Activated CD4-positive, CD25-positive, alpha-beta regulatory T cell treated with anti-CD3 and anti-CD28 coated beads, Interleukin-2, amount 50 U/mL, for 16 hours (primary cell): ENCODE results near the gene ADARB1.
"Not testable (repeated sequence)": the region's sequence is repeated elsewhere in the genome, so short reads cannot be mapped to it uniquely, and the experiment has no call there.

Source experiments
- DNase-seq: peaks from one replicate; pipeline ENCODE4 v3.0.0-alpha.2; 2020; ENCODE audit warnings: low read depth, low spot score

ADARB1 gene

GRCh38 chr21:45134279-45135076 lies 60.1 kb downstream of the ADARB1 start:
- no peak for DNase-seq

- no peak for DNase-seq
Observed at GRCh38 chr21:45135122-45135521, 60.7 kb downstream of the ADARB1 start.

GRCh38 chr21:45135868-45136267 lies 61.5 kb downstream of the ADARB1 start:
- DNase-seq: no peak

- DNase-seq: no peak
Observed at GRCh38 chr21:45136500-45136899, 62.1 kb downstream of the ADARB1 start.

GRCh38 chr21:45136927-45137611 lies 62.7 kb downstream of the ADARB1 start:
- DNase-seq: no peak

GRCh38 chr21:45137612-45137937 lies 63.2 kb downstream of the ADARB1 start:
- no peak for DNase-seq

GRCh38 chr21:45138199-45139002 lies 64.0 kb downstream of the ADARB1 start:
- DNase-seq: peak; percentile 50

- not testable (repeated sequence) for DNase-seq
Observed at GRCh38 chr21:45139003-45139360, 64.6 kb downstream of the ADARB1 start.

GRCh38 chr21:45139473-45139872 lies 65.1 kb downstream of the ADARB1 start:
- no peak for DNase-seq

- DNase-seq: no peak
Observed at GRCh38 chr21:45140346-45140940, 66.1 kb downstream of the ADARB1 start.

- not testable (repeated sequence) for DNase-seq
Observed at GRCh38 chr21:45140944-45141343, 66.6 kb downstream of the ADARB1 start.

- no peak for DNase-seq
Observed at GRCh38 chr21:45141507-45141906, 67.1 kb downstream of the ADARB1 start.

GRCh38 chr21:45142469-45143308 lies 68.3 kb downstream of the ADARB1 start:
- DNase-seq: no peak

GRCh38 chr21:45143855-45144254 lies 69.5 kb downstream of the ADARB1 start:
- no peak for DNase-seq

- no peak for DNase-seq
Observed at GRCh38 chr21:45145146-45145545, 70.8 kb downstream of the ADARB1 start.

- not testable (repeated sequence) for DNase-seq
Observed at GRCh38 chr21:45145846-45146245, 71.5 kb downstream of the ADARB1 start.

- DNase-seq: no peak
Observed at GRCh38 chr21:45146306-45146705, 71.9 kb downstream of the ADARB1 start.

- DNase-seq: no peak
Observed at GRCh38 chr21:45146801-45147200, 72.4 kb downstream of the ADARB1 start.

GRCh38 chr21:45147473-45148315 lies 73.3 kb downstream of the ADARB1 start:
- no peak for DNase-seq

GRCh38 chr21:45148316-45148990 lies 74.1 kb downstream of the ADARB1 start:
- DNase-seq: no peak
